ENCODE results near the gene ARID1B. TPM values are rescaled to one million over a fixed set of nuclear protein-coding genes. Genes with fewer than 3 reads are reported as not detected.

The ARID1B gene
- total and polyA plus RNA-seq, 2 of the 13 experiments (the other 11 are each of a cell fraction or from before 2014, with no cell fraction given) = 20.1 to 32.6 TPM

GRCh38 chr6:156757849-156758248 is 19.3 kb upstream of the ARID1B start:
- no peaks in the 10 kb centered on the region for H3K79me2 ChIP-seq (ENCODE audit: insufficient read depth, low read length)
- intact Hi-C loops (cut with micrococcal nuclease; ENCODE audit: unreplicated experiment) (no loop called here), in situ Hi-C loops (cut with HindIII; ENCODE audit: extremely low pct_ligation_motif_present, low pct_unique_long_range_greater_than_20kb) (loop anchor here (25.0 kb wide), 1 partner anchor 196 kb away; no protein-coding TSS in a partner anchor)
- POLR2A ChIA-PET = no interaction called here
- H3K4me2 ChIP-seq (ENCODE audit: low read depth, low read length) = no peak overlapping the region
- no peaks in the 10 kb centered on the region for H4K20me1 ChIP-seq (ENCODE audit: insufficient read depth, low read length)
- DNase-seq (ENCODE audit: low spot score) = no peak
- H3K4me3 ChIP-seq (replicated peaks in 1 of 3; ENCODE audit: insufficient read depth in 1 of 3, low read depth in 2 of 3, low read length in 3 of 3) = no peak overlapping the region
- CTCF ChIA-PET (ENCODE audit: low intra/inter-chr PET ratio, low total read pairs) = no interaction called here
- H3K27ac ChIP-seq (ENCODE audit: extremely low read length, insufficient read depth, low read length) = no peak overlapping the region
- FAIRE-seq = no peak
- H3K9me3 ChIP-seq (ENCODE audit: low read length) = no peaks in the 10 kb centered on the region
- BruUV-seq (replicated peaks) = no TSS peak
- H3K27me3 ChIP-seq (ENCODE audit: control insufficient read depth in 1 of 2, insufficient read depth in 2 of 2, low read length in 2 of 2) = no peaks in the 10 kb centered on the region; a peak in 1 of 5 replicates
- H3K36me3 ChIP-seq (replicated peaks in 1 of 2; ENCODE audit: control insufficient read depth in 1 of 2, insufficient read depth in 2 of 2, low read length in 2 of 2) = no peaks in the 10 kb centered on the region
- no peak overlapping the region for H2AFZ ChIP-seq (ENCODE audit: low read length)
- 1% methylated on average over 2 of the region's 2 CpGs for WGBS (ENCODE audit: low lambda C conversion rate)
- peaks cover 10% of the 10 kb centered on the region for H3K4me1 ChIP-seq (ENCODE audit: insufficient read depth, low read length)
- TF ChIP-seq, protein P1, sequence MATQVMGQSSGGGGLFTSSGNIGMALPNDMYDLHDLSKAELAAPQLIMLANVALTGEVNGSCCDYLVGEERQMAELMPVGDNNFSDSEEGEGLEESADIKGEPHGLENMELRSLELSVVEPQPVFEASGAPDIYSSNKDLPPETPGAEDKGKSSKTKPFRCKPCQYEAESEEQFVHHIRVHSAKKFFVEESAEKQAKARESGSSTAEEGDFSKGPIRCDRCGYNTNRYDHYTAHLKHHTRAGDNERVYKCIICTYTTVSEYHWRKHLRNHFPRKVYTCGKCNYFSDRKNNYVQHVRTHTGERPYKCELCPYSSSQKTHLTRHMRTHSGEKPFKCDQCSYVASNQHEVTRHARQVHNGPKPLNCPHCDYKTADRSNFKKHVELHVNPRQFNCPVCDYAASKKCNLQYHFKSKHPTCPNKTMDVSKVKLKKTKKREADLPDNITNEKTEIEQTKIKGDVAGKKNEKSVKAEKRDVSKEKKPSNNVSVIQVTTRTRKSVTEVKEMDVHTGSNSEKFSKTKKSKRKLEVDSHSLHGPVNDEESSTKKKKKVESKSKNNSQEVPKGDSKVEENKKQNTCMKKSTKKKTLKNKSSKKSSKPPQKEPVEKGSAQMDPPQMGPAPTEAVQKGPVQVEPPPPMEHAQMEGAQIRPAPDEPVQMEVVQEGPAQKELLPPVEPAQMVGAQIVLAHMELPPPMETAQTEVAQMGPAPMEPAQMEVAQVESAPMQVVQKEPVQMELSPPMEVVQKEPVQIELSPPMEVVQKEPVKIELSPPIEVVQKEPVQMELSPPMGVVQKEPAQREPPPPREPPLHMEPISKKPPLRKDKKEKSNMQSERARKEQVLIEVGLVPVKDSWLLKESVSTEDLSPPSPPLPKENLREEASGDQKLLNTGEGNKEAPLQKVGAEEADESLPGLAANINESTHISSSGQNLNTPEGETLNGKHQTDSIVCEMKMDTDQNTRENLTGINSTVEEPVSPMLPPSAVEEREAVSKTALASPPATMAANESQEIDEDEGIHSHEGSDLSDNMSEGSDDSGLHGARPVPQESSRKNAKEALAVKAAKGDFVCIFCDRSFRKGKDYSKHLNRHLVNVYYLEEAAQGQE (IDR thresholded peaks at IDR 0.05; ENCODE audit: borderline replicate concordance in 1 of 2, low read depth in 1 of 2, low read length in 2 of 2) = no peak
- no peak for TF ChIP-seq KAT8 (CRISPR knock-in tag; IDR thresholded peaks at IDR 0.05)
- no peak for TF ChIP-seq ESRRA (CRISPR knock-in tag; IDR thresholded peaks at IDR 0.05; ENCODE audit: low read depth)
- TF ChIP-seq NR0B2 (CRISPR knock-in tag; IDR thresholded peaks at IDR 0.05) = no peak
- no peak for TF ChIP-seq MXD3 (CRISPR knock-in tag; IDR thresholded peaks at IDR 0.05)
- no peak for TF ChIP-seq MEIS1 (CRISPR knock-in tag; IDR thresholded peaks at IDR 0.05; ENCODE audit: borderline replicate concordance)
- no peak for TF ChIP-seq ZNF800 (CRISPR knock-in tag; IDR thresholded peaks at IDR 0.05)
- no peak for TF ChIP-seq ZNF253 (CRISPR knock-in tag; IDR thresholded peaks at IDR 0.05; ENCODE audit: borderline replicate concordance)
- no peak overlapping the region for H3K9ac ChIP-seq (ENCODE audit: insufficient read depth, low read depth, low read length)
- ATAC-seq = no peak
